ENCODE measurements around the gene PTGS2.

PTGS2 gene

GRCh38 chr1:186680245-186681061 lies at the start of gene PTGS2:
Gene PTGS2 (minus strand): TSS chr1:186680423. CDS start chr1:186680290, 133 bp downstream.
- peak; percentile 70 for DNase-seq

GRCh38 chr1:186722711-186723309 lies 42.6 kb upstream of the PTGS2 start:
- peak; percentile 36 for DNase-seq

- no peak for DNase-seq
These were observed 37.1 kb upstream of the PTGS2 start for GRCh38 chr1:186717286-186717685.

- DNase-seq = no peak
These were observed 35.9 kb upstream of the PTGS2 start for GRCh38 chr1:186715887-186716809.

- DNase-seq = no peak
These were observed 30.5 kb upstream of the PTGS2 start for GRCh38 chr1:186710696-186711095.

GRCh38 chr1:186708694-186709097 lies 28.5 kb upstream of the PTGS2 start:
- no peak for DNase-seq

GRCh38 chr1:186703209-186703766 lies 23.1 kb upstream of the PTGS2 start:
- DNase-seq = no peak

GRCh38 chr1:186700722-186701121 lies 20.5 kb upstream of the PTGS2 start:
- no peak for DNase-seq

GRCh38 chr1:186699519-186699918 lies 19.3 kb upstream of the PTGS2 start:
- DNase-seq = no peak

- DNase-seq = no peak
These were observed 9.7 kb upstream of the PTGS2 start for GRCh38 chr1:186689907-186690306.

- DNase-seq = no peak
These were observed 9.2 kb upstream of the PTGS2 start for GRCh38 chr1:186689376-186689775.

- no peak for DNase-seq
These were observed 3.6 kb upstream of the PTGS2 start for GRCh38 chr1:186683652-186684410.

- no peak for DNase-seq
These were observed 2.5 kb upstream of the PTGS2 start for GRCh38 chr1:186682736-186683135.

GRCh38 chr1:186681801-186682200 lies 1.6 kb upstream of the PTGS2 start:
- DNase-seq = no peak

- no peak for DNase-seq
These were observed 898 bp upstream of the PTGS2 start for GRCh38 chr1:186681121-186681520.

- no peak for DNase-seq
These were observed 339 bp downstream of the PTGS2 start for GRCh38 chr1:186679924-186680244.

GRCh38 chr1:186678155-186678554 lies 2.1 kb downstream of the PTGS2 start:
- DNase-seq = no peak

- DNase-seq = no peak
These were observed 7.6 kb downstream of the PTGS2 start for GRCh38 chr1:186672596-186672995.

- no peak for DNase-seq
These were observed 8.1 kb downstream of the PTGS2 start for GRCh38 chr1:186672131-186672530.

GRCh38 chr1:186671136-186671825 lies 8.9 kb downstream of the PTGS2 start:
- DNase-seq = no peak

GRCh38 chr1:186670297-186671135 lies 9.7 kb downstream of the PTGS2 start:
- DNase-seq = no peak

All from NCI-H1048 (cell line).